GM15510 (cell line): ENCODE measurements around the gene VSTM2B.

Source experiments
- POLR2A ChIP-seq: IDR thresholded peaks from 3 replicates; pipeline ENCODE4 v1.6.1; 2011; ENCODE audit warnings: borderline replicate concordance; ENCODE audit not compliant: insufficient read length; ENCODE audit errors: extremely low read depth

The VSTM2B gene

DNA sequence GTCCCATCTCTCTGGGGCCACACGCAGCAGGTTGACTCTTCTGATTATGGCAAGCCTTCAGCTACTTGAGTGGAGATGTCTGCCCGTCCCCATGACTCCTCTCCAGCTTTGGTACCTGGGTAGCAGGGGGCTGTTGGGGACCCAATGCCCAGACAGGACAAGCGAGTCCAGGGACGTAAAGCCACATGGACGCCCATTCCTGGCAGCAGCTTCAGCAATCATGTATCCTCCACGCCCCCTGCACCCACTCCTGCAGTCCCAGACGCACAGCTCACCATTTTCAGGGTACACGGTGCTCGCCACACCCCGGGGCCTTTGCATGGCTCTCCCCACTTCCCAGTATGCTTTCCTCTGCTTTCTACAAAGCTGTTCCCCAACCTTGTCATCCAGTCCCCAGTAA lies 22.0 kb upstream of the VSTM2B start:
- no peak for TF ChIP-seq POLR2A

DNA sequence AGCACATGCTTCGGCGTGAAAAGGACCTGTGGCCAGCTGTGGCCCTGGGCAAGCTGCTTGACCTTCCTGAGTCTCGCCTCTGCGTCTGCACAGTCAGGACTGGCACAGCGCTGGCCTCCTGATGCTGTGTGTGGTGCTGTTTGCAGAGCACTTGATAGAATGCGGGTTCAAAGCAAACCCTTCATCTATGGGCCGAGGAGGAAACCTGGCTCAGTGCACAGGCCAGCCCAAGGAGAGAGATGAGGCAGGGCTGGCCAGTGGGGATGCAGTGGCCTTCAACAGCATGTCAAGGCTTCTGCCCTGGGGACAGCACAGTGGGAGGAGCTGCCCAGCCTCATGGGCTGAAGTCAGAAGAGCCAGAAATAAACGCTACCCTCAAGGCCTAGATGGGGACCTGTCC lies 21.3 kb upstream of the VSTM2B start:
- TF ChIP-seq POLR2A, result no peak

DNA sequence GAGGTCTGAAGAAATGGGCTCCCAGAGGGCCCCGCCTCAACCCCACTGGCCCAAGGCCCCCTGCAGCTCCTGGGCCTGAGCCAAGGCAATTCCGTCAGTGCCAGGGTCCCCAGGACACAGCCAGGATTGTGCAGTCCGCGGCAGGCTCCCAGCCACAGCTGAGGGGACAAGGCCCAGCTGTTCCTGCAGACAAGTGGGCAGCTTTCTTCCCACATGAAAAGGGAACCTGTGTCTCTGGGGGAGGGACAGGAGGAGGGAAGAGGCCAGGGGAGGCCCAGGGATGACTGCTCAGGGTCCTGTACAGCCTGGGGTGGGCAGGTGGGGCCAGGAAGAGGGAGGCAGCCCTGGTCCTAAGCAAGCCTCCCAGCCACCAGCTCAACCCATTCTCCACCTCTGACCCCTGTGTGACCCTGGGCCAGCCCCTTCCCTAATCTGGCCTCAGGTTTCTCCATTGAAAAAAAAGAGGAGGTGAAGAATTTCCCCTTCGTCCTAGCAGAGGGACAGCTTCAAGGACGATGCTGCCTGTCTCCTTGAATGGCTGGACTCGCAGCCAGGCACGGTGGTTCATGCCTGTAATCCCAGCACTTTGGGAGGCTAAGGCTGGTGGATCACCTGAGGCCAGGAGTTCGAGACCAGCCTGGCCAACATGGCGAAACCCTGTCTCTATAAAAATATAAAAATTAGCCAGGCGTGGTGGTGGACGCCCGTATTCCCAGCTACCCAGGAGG lies 20.5 kb upstream of the VSTM2B start:
- TF ChIP-seq POLR2A, result no peak

DNA sequence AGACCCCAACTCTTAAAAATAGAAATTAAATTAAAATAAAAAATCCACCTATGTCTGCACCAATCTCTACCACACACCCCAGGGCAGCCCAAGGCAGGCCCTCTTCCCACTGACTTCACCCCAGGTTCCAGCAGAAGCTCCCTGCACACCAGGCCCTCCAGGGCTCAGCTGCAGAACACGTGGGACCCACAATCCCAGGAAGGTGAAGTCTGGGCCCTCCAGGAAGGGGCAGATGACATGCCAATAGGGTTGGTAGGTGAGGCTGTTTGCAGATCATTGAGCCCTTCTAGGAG lies 19.2 kb upstream of the VSTM2B start:
- TF ChIP-seq POLR2A, result no peak

DNA sequence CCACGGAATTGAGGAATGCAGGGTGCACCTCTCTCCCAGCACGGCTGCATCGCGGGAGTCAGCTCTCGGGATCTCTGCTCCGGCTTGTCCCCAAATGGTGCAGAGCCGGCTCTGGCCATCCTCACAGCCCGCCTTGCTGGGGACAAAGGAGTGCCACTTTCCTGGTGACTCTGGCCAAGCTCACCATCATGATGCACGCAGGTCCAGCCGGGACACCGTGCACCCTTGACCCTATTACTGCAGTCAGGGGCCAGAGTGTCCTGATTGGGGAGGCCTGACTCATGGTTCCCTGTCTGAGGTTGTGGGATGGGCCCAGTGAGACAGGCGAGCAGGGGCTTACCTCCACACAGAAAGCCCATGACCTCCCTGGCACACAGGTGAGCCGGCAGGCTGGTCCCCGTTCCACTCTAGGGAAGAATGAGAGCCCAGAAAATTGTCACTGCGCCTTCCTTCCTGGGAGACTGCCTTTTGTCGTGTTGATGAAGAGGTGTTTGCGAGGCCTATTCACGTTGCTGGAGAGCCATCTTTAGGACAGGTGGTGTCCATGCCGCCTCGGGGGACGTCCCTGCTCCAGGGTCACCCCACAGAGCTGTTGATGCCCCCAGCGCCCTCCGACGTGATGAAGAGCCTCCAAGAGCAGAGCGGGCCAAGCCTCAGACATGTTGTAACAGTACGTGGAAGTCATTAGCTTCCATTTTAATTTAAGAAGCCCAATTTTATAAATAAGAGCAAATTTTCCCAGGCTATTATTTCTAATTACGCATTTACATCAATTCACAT lies 18.5 kb upstream of the VSTM2B start:
- no peak for TF ChIP-seq POLR2A

DNA sequence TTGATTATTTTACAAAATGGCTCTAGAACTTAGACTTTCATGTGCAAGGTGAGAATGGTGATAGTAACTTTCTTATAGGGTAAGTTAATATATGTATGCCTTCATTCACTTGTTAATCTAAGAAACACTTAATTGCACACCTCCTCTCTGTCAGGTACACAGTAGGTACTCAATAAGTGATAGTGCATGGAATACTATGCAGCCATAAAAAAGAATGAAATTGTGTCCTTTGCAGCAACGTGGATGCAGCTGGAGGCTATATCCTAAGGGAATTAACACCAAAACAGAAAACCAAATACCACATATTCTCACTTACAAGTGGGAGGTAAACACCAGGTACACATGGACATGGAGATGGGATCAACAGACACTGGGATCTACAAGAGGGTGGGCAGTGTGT lies 17.6 kb upstream of the VSTM2B start:
- TF ChIP-seq POLR2A, result no peak

DNA sequence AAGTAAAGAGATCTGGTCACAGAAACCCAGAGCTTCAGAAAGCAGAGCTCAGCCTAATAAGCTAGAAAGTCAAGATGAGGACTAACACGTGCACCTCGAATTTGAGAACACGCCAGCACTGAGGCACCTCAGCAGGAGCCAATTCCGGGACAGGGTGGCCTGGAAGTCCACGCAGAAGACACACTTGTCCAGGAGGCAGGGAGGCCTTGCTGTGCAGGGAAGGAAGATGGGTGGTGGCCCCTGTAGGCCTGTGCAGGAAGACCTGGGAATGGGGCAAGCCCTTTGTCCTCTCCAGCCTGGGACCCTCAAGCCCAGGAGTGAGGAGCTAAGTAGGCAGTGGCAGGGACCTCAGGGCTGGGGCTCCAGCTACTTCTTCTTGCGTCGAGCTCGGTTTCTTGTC lies 16.3 kb upstream of the VSTM2B start:
- no peak for TF ChIP-seq POLR2A

DNA sequence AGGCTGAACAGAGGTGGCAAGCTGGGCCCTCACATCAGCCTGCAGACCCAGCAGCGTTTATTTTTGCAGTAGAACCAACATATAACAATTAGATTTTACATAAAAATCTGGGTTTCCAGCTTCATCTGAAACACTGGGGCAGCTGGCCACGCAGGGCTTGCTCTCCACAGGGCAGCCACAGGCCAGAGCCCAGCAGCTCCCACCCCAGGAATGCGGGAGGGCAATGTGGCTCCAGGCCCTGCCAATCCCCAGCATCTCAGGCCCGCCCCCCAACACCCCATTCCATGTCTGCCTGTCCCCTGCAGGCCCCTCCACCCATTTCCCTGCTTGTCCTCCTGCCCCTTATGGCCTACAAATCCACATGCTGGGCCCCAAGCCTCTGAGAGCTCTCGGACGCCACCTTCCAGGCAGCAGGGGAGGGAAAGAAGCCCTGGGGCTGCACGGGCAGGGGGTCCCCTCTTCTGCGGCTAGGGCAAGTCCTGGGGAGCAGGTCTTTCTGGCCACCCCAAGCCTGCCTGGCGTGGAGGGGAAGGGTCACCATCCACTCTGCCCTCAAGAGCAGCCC lies 15.0 kb upstream of the VSTM2B start:
- no peak for TF ChIP-seq POLR2A

DNA sequence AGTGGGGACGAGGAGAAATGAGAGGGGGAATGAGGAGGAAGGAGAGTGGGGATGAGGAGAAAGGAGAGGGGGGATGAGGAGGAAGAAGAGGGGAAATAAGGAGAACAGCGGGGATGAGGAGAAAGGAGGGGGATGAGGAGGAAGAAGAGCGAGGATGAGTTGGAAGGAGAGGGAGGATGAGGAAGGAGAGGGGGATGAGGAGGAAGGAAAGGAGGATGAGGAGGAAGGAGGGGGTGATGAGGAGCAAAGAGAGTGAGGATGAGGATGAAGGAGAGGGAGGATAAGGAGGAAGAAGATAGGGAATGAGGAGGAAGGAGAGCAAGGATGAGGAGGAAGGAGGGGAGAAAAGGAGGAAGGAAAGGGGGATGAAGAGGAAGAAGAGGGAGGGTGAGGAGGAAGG lies 14.0 kb upstream of the VSTM2B start:
- TF ChIP-seq POLR2A, result no peak

DNA sequence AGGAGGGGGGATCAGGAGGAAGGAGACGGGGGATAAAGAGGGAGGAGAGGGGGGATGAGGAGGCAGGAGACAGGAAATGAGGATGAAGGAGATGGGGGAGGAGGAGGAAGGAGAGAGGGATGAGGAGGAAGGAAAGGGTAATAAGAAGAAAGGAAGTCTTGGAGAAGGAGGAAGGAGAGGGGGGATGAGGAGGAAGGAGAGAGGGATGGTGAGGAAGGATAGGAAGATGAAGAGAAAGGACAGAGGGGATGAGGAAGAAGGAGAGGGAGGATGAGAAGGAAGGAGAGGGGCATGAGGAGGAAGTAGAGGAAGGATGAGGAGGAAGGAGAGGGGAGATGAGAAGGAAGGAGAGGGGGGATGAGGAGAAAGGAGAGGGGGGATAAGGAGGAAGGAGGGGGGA lies 13.0 kb upstream of the VSTM2B start:
- no peak for TF ChIP-seq POLR2A

DNA sequence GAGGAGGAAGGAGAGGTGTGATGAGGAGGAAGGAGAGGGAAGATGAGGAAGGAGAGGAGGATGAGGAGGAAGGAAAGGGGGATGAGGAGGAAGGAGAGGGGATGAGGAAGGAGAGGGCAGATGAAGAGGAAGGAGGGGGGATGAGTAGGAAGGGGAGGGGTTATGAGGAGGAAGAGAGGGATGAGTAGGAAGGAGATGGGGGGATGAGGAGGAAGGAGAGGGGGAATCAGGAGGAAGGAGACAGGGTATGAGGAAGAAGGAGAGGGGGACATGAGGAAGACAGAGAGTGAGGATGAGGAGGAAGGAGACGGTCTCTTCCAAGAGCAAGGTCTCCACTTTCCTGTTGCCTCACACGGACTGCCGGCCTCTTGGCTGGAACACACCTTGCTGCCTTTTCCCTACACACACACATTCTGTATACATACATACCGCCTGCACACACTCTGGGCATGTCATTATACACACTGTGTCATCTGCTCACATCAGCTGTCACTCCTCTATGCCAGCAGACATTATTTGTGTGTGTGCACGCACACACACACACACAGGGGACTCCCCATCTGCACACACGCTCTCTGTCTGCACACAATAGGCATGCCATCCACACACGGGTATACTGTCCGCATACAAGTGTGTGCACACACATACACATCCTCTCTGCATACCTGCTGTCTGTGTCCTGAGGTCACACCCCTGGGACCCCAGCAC lies 11.1 kb upstream of the VSTM2B start:
- TF ChIP-seq POLR2A, result no peak

DNA sequence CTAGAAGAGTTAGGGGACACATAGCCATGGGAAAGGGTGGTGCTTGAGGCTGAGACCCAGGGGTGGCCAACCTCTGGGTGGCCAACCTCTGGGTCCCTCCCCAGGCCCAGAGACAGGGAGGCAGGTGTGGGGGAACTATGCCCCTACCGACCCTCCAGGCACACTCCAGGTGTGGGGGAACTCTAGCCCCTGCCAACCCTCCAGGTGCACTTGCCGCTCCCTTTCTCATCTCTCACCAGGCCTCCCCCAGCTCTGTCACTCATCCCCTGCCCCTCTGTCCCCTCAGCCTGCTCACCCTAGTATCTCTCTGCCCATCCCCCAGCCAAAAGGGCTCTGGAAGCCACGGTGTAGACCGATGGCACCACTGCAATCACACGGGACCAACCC lies 10.6 kb upstream of the VSTM2B start:
- no peak for TF ChIP-seq POLR2A

DNA sequence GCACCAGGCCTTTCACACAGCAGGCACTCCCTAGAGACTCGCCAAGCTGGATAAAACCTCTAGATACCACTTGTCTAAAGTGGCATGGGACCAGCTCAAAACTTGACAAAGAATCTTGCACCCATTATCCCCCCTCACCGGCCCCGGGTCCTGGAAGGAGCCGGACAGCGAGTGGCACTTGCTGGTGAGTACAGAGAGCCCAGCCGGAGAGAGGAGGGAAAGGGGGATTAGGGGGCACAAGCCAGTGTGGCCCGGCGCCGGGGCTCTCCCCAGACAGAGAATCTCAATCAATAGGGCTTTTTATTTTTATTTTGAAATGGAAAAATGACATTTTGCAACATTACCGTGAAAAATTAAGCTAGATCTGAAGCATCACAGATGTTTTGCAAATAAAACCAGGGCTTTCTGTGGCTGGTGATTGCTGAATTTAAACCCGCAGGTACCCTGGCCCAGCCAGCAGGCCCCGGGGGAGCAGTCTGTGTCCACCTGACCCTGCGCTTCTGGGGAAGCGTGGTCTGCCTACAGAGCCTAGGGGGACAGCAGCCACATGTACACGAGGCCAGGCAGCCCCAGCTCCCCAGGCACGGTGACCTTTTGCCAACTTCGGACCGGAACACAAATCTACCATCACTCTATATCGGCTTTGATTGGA lies 10.0 kb upstream of the VSTM2B start:
- no peak for TF ChIP-seq POLR2A

DNA sequence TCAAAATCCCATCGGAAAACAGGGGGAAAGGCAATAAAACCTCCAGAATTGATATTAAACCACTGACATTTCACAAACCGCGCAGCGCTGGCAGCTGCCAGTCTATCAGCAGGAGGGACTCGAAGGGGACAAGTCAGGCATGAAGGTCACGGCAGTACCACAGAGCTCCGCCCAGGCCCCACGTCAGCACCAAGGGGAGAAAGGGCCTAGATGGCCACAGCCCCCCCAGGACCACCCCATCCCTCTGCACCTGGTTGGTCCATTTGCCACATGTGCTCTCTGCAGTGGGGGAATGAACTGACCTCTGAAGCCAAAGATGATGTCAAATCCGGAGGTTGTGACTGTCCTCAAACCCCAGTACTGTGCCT lies 9.5 kb upstream of the VSTM2B start:
- TF ChIP-seq POLR2A, result no peak

DNA sequence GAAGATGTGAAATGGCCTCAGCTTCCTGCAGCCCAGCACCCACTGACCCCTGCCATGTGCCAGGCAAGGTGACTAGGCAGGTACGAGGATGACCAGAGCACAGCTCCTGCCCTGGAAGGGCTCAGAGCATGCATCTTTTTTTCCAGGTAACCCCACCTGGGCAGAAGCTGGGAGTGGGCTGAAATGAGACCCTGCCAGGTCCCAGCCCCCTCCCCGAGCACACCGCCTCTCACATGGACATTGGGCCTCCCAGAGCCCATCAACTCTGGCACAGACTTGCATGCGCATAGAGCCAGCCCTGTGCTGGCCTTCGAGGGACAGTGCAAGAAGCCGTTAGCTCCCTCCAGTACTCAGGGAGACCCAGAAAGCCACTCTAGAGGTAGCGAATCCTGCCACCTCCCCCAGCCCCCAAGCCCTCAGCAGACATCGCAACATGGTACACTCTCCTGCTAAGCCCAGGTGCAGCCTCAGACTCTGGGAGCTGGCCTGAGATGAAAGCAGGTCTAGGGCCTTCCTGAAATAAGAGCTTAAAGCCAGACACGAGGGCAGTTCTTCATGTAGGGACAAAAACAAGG lies 8.9 kb upstream of the VSTM2B start:
- no peak for TF ChIP-seq POLR2A
